Activated naive CD8-positive, alpha-beta T cell treated with anti-CD3 and anti-CD28 coated beads for 36 hours (primary cell): ENCODE measurements around the gene FAM184A. TPM values are rescaled to one million over a fixed set of nuclear protein-coding genes. Genes with fewer than 3 reads are reported as not detected.

Source experiments
- DNase-seq: peaks from one replicate; pipeline ENCODE4 v3.0.0; 2021
- H3K27ac Mint-ChIP-seq: one replicate; pipeline ENCODE4 v1.8.0; 2022; ENCODE audit warnings: mild to moderate bottlenecking, moderate library complexity, mixed read lengths
- H3K27me3 Mint-ChIP-seq: one replicate; pipeline ENCODE4 v1.8.0; 2022; ENCODE audit warnings: mild to moderate bottlenecking, mixed read lengths
- H3K36me3 Mint-ChIP-seq: one replicate; pipeline ENCODE4 v1.8.0; 2021; ENCODE audit warnings: mild to moderate bottlenecking, mixed read lengths
- H3K4me1 Mint-ChIP-seq: one replicate; pipeline ENCODE4 v1.8.0; 2021; ENCODE audit warnings: mixed read lengths
- H3K4me3 Mint-ChIP-seq: one replicate; pipeline ENCODE4 v1.8.0; 2022; ENCODE audit warnings: mild to moderate bottlenecking, moderate library complexity, mixed read lengths
- H3K9me3 Mint-ChIP-seq: one replicate; pipeline ENCODE4 v1.8.0; 2022; ENCODE audit warnings: mixed read lengths
- total RNA-seq, 2 experiments: library from RNA; stranded (reverse); gene quantifications; one replicate each; pipeline ENCODE4 v1.2.3, GENCODE V29; 2021

Gene FAM184A
- total RNA-seq, 2 experiments from 2014 or later = 2.7 to 3.7 TPM

DNA sequence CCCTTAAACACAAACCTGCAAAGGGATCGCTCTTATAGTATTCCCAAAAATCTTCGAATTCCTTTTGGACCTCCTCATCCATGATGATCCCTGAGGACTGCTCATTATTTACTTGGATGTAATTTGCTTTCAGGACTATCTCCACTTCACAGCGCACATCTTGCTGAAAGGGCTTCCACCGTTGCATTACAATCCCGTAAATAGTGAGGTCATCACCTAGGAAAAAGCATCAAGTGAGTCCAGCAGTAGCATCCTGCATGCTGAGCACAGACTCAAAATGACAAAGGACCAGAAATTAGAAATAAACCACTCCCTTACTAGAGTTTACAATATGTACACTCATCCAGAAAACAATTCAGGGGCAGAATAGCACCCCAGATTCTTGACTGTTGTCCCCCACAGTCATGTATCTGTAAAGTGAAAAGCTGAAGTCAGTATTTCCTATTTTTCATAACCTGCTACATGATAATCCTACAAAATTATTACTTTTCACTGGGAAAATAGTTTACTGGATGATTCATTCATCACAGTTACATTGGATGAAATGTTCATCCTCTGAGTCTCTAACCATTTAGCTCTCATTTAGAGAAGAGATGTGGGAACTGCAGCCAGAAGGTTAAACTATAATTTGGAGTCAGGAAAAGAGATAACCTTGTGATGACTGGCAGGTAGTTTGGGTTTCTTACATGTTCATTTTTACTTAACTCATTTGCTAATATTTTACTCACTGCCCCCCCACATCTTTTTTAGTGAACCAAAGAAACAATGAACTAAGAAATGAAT, 160.7 kb downstream of the FAM184A start:
- H3K4me1 Mint-ChIP-seq = peaks cover 1% of the 10 kb centered on the region
- H3K9me3 Mint-ChIP-seq = no peaks in the 10 kb centered on the region
- DNase-seq = no peak
- peaks cover 41% of the 10 kb centered on the region for H3K36me3 Mint-ChIP-seq
- no peak overlapping the region for H3K27ac Mint-ChIP-seq
- H3K27me3 Mint-ChIP-seq = no peaks in the 10 kb centered on the region
- no peak overlapping the region for H3K4me3 Mint-ChIP-seq

DNA sequence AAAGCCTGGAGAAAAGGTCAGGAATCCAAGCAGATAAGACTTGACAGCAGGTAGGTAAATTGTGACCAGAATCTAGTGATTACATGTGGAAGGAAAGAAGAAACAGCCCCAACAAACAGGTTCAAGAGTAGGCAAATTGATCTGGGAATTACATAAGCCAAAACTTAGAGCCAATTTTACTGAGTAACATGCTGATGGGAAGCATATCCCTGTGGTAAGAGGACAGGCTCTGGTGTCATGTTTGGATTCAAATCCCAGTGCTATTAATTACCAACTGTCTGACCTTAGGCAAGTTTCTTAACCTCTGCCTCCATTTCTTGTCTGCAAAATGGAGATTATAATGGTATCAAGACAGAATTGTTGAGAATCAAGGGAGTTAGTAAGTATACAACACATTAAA, 163.9 kb downstream of the FAM184A start:
- DNase-seq = no peak
- H3K36me3 Mint-ChIP-seq = peaks cover 41% of the 10 kb centered on the region
- H3K9me3 Mint-ChIP-seq = no peaks in the 10 kb centered on the region
- H3K4me3 Mint-ChIP-seq = no peak overlapping the region
- H3K27ac Mint-ChIP-seq = no peak overlapping the region
- H3K27me3 Mint-ChIP-seq = no peaks in the 10 kb centered on the region
- H3K4me1 Mint-ChIP-seq = peaks cover 3% of the 10 kb centered on the region

DNA sequence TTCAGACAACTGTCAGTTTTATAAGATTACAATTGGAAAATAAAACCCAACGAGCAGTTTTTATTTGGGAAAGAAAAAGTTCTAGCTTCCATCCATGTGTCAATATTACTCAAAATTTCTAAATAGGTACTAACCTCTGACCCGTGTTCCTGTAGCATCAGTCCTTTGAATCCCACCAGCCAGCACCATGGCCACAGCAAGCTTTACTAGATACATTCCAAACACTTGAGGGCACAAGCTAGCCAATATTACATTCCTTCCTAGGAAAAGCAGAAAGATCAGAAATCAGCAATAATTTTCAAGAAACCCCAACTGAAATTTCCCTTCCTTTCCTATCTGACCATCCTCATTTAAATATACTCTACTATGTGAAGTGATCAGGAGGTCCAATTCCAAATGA, 165.3 kb downstream of the FAM184A start:
- Mint-ChIP-seq H3K4me3 (no peak overlapping the region), H3K27ac (no peak overlapping the region), H3K36me3 (peaks cover 45% of the 10 kb centered on the region), H3K9me3 (no peaks in the 10 kb centered on the region), H3K4me1 (peaks cover 3% of the 10 kb centered on the region), H3K27me3 (no peaks in the 10 kb centered on the region)
- no peak for DNase-seq

GRCh38 chr6:118912646-118913045, 165.8 kb downstream of the FAM184A start:
- Mint-ChIP-seq H3K4me3 (no peak overlapping the region), H3K27me3 (no peaks in the 10 kb centered on the region), H3K4me1 (peaks cover 7% of the 10 kb centered on the region), H3K36me3 (peaks cover 45% of the 10 kb centered on the region), H3K9me3 (no peaks in the 10 kb centered on the region), H3K27ac (no peak overlapping the region)
- DNase-seq = no peak

Other genes starting within 250 kb of the FAM184A start
- 10 to 100 TPM; 39.9 to 42.7 TPM for gene ASF1A, start 184.5 kb downstream of the FAM184A start, total RNA-seq
- gene MCM9, start 143.5 kb downstream of the FAM184A start, total RNA-seq = 10 to 100 TPM; 20.0 to 20.3 TPM